Activated T-cell treated with anti-CD3 and anti-CD28 coated beads, Interleukin-2, amount 50 U/mL, for 48 hours (primary cell): ENCODE data around the gene SLC2A6.

Source experiments
- DNase-seq, 2 experiments: peaks; one replicate each; pipeline ENCODE4 v3.0.0-alpha.2; 2020

The SLC2A6 gene, protein sequence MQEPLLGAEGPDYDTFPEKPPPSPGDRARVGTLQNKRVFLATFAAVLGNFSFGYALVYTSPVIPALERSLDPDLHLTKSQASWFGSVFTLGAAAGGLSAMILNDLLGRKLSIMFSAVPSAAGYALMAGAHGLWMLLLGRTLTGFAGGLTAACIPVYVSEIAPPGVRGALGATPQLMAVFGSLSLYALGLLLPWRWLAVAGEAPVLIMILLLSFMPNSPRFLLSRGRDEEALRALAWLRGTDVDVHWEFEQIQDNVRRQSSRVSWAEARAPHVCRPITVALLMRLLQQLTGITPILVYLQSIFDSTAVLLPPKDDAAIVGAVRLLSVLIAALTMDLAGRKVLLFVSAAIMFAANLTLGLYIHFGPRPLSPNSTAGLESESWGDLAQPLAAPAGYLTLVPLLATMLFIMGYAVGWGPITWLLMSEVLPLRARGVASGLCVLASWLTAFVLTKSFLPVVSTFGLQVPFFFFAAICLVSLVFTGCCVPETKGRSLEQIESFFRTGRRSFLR

GRCh38 chr9:133478851-133479711, at the start of gene SLC2A6:
TSS of gene SLC2A6 (minus strand) at chr9:133479099. CDS start at chr9:133479059, 40 bp downstream.
- DNase-seq: peak; percentile 84 to 89

DNA sequence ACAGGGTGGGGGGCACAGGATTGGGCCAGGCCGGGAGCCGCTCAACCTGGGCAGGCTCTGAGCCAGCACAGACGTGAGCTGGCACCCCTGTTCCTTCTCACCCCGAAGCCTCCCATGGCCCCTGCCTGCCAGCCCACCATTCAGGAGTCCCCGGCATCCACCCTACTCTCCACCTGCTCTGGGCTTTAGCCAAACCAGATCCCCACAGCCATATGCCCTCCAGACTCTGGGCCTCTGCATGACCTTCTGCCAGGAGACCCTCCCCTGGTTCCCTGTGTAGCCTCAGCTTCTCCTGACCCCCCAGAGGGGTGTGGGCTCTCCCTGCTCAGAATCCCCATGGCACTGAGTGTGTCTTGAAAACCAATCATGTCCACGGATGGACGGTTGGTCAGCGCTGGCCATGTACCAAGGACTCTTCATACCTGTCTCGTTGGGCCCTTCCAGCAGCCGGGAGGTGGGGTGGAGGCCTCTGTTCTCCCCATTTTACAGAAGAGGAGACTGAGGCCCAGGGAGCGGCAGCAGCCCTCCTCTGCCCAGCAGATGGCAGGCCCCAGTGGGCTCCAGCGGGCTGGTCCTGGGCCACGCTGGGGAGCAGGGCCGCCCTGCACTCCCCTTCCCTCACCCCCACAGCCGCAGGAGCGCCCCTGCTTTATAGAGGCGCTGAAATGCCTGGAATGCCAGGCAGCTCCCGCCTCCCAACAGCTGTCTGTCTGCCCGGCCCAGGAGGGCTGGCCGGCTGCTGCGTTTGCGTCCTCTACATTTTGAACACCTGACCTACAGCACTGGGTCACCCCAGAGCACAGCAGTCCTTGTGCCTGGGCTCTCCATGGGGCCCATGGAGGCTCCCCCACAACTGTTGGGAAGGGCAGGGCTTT, 49.3 kb upstream of the SLC2A6 start:
- DNase-seq: no peak

GRCh38 chr9:133527444-133527920, 48.6 kb upstream of the SLC2A6 start:
- no peak for DNase-seq

- no peak for DNase-seq
These were observed 47.9 kb upstream of the SLC2A6 start for GRCh38 chr9:133526721-133527321.

DNA sequence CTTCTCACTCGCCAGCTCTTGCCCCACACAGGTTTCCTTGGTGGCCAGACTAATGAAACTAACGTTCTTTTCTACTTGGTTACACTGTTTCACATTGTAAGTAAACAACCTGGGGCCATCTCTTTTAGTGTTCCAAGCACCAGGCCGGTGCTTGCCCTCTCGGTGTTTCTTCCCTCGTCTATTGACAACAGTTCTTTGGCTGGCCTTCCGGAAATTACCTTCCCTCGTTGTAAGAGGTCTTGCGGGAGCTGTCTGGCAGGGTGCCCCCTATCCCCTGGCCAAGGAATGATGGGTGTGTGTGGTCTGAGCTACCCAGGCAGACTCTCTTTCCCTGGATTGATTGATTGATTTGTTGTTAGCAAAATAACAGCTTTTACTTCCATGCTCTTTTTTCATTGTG, 46.8 kb upstream of the SLC2A6 start:
- no peak for DNase-seq

DNA sequence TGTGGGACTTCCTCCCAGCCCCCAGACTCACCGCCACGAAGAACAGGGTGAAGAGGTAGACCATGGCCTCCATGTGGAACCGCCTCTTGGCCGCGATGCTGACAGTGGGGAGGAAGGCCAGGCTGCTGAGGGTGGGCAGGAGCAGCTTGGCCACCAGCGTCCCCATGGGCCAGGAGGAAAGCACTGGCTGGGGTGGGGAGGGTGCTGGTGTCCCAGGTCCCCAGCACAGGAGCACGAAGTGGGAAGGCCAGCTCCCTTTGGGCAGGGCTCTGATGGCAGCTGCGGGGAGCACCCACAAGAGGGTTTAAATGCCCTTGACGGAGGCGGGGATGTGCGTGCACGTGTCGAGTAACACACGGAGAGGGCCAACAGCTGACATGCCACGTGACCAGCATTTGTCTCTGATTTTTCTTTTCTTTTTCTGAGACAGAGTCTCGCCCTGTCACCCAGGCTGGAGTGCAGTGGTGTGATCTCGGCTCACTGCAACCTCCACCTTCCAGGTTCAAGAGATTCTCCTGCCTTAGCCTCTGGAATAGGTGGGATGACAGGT, 45.9 kb upstream of the SLC2A6 start, which contains the start of gene MYMK:
Gene MYMK (minus strand): TSS at position 281 of the 550 bp plus-strand sequence. CDS start 115 bp downstream, at position 166.
- DNase-seq: no peak

DNA sequence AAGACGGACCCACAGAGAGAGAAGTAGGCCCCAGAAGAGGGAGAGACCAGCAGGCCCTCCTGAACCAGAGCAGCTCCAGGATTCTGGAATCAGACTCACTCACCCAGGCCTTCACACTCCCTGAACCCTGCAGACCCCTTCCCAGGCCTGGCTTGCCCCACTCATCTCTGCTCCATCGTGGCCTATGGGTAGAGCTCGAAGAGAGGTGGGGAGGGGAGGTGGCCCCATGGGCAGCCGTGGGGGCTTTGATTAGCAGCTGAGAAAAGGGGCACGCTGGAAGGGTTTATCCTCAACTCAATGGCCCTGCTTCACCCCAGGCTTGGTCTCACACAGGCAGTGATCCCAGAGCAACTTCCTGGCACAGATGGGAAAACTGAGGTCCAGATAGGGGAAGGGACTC, 45.2 kb upstream of the SLC2A6 start:
- DNase-seq: no peak

GRCh38 chr9:133523106-133523505, 44.2 kb upstream of the SLC2A6 start:
- DNase-seq: no peak

DNA sequence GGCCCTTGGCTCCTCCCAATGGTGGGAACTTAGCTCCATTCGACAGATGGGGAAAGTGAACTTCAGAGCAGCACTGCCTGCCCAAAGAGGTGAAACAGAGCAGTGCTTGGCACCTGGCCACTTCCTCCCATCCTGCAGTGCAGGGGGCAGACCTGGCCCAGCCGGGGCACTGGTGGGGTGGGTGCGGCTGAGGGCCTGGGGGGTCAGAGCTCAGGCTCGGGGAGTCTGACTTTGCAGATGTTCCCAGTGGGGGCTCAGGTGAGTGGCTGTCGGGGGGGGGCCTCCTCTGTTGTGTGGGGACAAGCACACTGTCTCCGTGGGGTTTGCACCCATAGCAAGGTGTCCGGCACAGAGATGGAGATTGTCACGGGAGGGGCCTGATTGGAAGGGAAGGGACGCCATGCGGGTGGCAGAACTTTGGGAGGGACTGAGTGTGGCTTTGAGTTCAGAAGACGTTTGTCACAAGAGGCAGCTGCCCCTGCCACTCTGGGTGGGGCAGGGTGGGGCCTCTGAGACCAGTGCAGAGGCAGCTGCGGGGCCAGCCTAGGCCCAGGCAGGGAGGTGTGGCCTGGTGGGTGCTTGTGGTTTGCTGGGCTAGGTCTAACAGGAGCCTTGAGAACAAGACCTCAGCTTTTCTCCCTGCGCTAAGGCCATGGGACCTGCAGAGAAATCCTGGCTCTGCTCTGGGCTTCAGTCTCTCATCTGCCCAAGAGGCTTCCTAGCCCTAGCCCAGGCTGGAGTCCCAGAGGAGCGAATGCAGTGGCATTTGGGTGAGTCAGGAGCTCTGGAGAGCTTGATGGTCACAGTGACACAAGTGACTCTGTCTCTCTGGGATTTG, 43.4 kb upstream of the SLC2A6 start:
- no peak for DNase-seq

- DNase-seq: no peak
These were observed 42.5 kb upstream of the SLC2A6 start for GRCh38 chr9:133521122-133522072.

- no peak for DNase-seq
These were observed 41.4 kb upstream of the SLC2A6 start for GRCh38 chr9:133520121-133520835.

GRCh38 chr9:133519693-133520092, 40.8 kb upstream of the SLC2A6 start:
- no peak for DNase-seq

- no peak for DNase-seq
These were observed 40.0 kb upstream of the SLC2A6 start for GRCh38 chr9:133518706-133519449.

GRCh38 chr9:133518200-133518599, 39.3 kb upstream of the SLC2A6 start:
- no peak for DNase-seq

DNA sequence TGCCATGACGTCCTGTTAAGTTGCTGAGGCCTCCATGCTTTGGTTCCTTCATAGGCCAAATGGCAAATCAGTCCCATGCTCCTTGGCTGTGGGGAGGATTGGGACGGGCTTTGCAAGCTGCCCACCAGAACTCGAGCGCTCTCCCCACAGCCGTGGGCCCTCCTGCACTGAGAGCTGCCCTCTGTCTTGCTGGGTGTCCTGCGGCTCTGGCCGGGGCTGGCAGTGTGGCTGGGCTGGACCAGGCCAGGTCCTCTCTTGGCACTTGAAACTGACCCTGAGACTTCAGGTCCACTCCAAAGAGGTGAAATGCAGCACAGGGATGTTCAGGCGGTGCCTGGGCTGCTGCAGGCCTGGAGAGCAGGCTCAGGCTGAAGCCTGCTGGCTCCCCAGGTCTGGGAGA, 38.8 kb upstream of the SLC2A6 start:
- no peak for DNase-seq

DNA sequence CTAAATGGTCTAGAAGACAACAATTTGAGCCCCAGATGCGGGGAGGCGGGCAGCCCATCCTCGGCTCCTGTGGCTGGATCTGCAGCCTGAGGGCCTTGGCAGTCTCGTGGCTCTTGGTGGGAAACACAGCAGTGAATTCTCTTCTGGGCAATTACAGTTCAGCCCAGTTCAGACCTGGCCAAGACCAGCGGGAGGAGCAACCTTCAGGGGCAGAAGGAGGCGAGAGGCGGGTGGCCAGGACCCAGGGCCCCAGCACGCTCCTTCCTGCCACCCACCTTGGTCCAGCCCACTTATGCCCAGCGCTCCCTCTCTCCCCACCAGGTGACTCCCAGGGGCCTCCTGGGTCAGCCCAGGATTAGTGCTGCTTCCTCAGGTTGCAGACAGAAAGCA, 38.1 kb upstream of the SLC2A6 start:
- no peak for DNase-seq

GRCh38 chr9:133516256-133516960, 37.5 kb upstream of the SLC2A6 start:
- no peak for DNase-seq
